Activated CD4-positive, alpha-beta memory T cell treated with anti-CD3 and anti-CD28 coated beads for 36 hours (primary cell): ENCODE data around the gene STX4. TPM values are rescaled to one million over a fixed set of nuclear protein-coding genes. Genes with fewer than 3 reads are reported as not detected.

Source experiments
- CTCF ChIA-PET: fragments of 350-600 bp; sonication (Branson Sonifier 250); formaldehyde crosslinking; loops from one replicate; lab custom pipeline; 2021; ENCODE audit warnings: antibody characterized with exemption, inconsistent platforms; lab: Charles Lee
- POLR2A ChIA-PET: fragments of 350-600 bp; sonication (Branson Sonifier 250); formaldehyde crosslinking; loops from one replicate; lab custom pipeline; 2021; ENCODE audit warnings: antibody characterized with exemption; lab: Charles Lee
- DNase-seq: peaks from one replicate; pipeline ENCODE4 v3.0.0-alpha.2; 2020
- H3K27ac Mint-ChIP-seq: one replicate; pipeline ENCODE4 v1.8.0; 2021; ENCODE audit warnings: mixed read lengths
- H3K27me3 Mint-ChIP-seq: one replicate; pipeline ENCODE4 v1.8.0; 2021; ENCODE audit warnings: mixed read lengths
- H3K36me3 Mint-ChIP-seq: one replicate; pipeline ENCODE4 v1.8.0; 2021; ENCODE audit warnings: mixed read lengths
- H3K4me1 Mint-ChIP-seq: one replicate; pipeline ENCODE4 v1.8.0; 2021; ENCODE audit warnings: low read depth, mixed read lengths
- H3K4me3 Mint-ChIP-seq: one replicate; pipeline ENCODE4 v1.8.0; 2021; ENCODE audit warnings: mild to moderate bottlenecking, mixed read lengths
- H3K9me3 Mint-ChIP-seq: one replicate; pipeline ENCODE4 v1.8.0; 2021; ENCODE audit warnings: mixed read lengths
- intact Hi-C: fragments of 100-400 bp; cut with micrococcal nuclease; formaldehyde crosslinking; loops from one replicate; pipeline ENCODE4 v1.15.1; 2023
- total RNA-seq, 2 experiments: library from RNA; stranded (reverse); gene quantifications; one replicate each; pipeline ENCODE4 v1.2.3, GENCODE V29; 2021

STX4 gene
- total RNA-seq, 2 experiments from 2014 or later = 46.7 to 46.8 TPM

GRCh38 chr16:31001507-31002249 lies 31.7 kb upstream of the STX4 start:
- CTCF ChIA-PET = no interaction called here

GRCh38 chr16:31002250-31002700 lies 31.1 kb upstream of the STX4 start:
- Mint-ChIP-seq H3K36me3 (no peaks in the 10 kb centered on the region), H3K27me3 (no peaks in the 10 kb centered on the region), H3K9me3 (no peaks in the 10 kb centered on the region), H3K4me3 (no peak overlapping the region), H3K4me1 (no peaks in the 10 kb centered on the region), H3K27ac (no peak overlapping the region)
- ChIA-PET POLR2A (no interaction called here), CTCF (interaction anchor here (0.7 to 1.4 kb wide), 2 partner anchors 17 to 19 kb away, joined by 3 read pairs; partner anchors contain the start of gene HSD3B7)
- DNase-seq = no peak
- intact Hi-C loops = no loop called here

More at GRCh38 chr16:31001507-31002249, 31.7 kb upstream of the STX4 start:
- H3K36me3 Mint-ChIP-seq = no peaks in the 10 kb centered on the region
- no peaks in the 10 kb centered on the region for H3K27me3 Mint-ChIP-seq
- no peak overlapping the region for H3K27ac Mint-ChIP-seq
- POLR2A ChIA-PET = no interaction called here
- H3K4me1 Mint-ChIP-seq = peaks cover 3% of the 10 kb centered on the region
- intact Hi-C loops = no loop called here
- DNase-seq = no peak
- no peaks in the 10 kb centered on the region for H3K9me3 Mint-ChIP-seq
- no peak overlapping the region for H3K4me3 Mint-ChIP-seq

GRCh38 chr16:31002862-31003341 lies 30.5 kb upstream of the STX4 start:
- ChIA-PET POLR2A (no interaction called here), CTCF (interaction anchor here (0.7 to 1.4 kb wide), 3 partner anchors 17 to 20 kb away, joined by 3 to 7 read pairs (median 3); partner anchors contain the start of gene HSD3B7)
- intact Hi-C loops = no loop called here
- Mint-ChIP-seq H3K9me3 (no peaks in the 10 kb centered on the region), H3K36me3 (no peaks in the 10 kb centered on the region), H3K4me1 (no peaks in the 10 kb centered on the region), H3K27me3 (no peaks in the 10 kb centered on the region), H3K27ac (no peak overlapping the region), H3K4me3 (no peak overlapping the region)
- no peak for DNase-seq

- POLR2A ChIA-PET = no interaction called here
- Mint-ChIP-seq H3K9me3 (no peaks in the 10 kb centered on the region), H3K27me3 (no peaks in the 10 kb centered on the region), H3K27ac (no peak overlapping the region), H3K4me3 (no peak overlapping the region), H3K36me3 (no peaks in the 10 kb centered on the region), H3K4me1 (no peaks in the 10 kb centered on the region)
- CTCF ChIA-PET = interaction anchor here (1.3 to 1.4 kb wide), 2 partner anchors 18 to 21 kb away, joined by 3 to 7 read pairs; partner anchors contain the start of gene HSD3B7
- intact Hi-C loops = no loop called here
- DNase-seq = no peak
Measured at GRCh38 chr16:31003744-31004143, 29.6 kb upstream of the STX4 start.

- Mint-ChIP-seq H3K4me1 (peaks cover under 1% of the 10 kb centered on the region), H3K36me3 (no peaks in the 10 kb centered on the region), H3K27me3 (no peaks in the 10 kb centered on the region), H3K4me3 (no peak overlapping the region), H3K9me3 (no peaks in the 10 kb centered on the region), H3K27ac (no peak overlapping the region)
- DNase-seq = no peak
- intact Hi-C loops = no loop called here
- ChIA-PET POLR2A (no interaction called here), CTCF (no interaction called here)
Measured at GRCh38 chr16:31004658-31005057, 28.7 kb upstream of the STX4 start.

GRCh38 chr16:31005350-31006085 lies 27.8 kb upstream of the STX4 start:
- intact Hi-C loops = no loop called here
- Mint-ChIP-seq H3K4me3 (no peak overlapping the region), H3K4me1 (peaks cover 5% of the 10 kb centered on the region), H3K27me3 (no peaks in the 10 kb centered on the region), H3K27ac (no peak overlapping the region), H3K9me3 (no peaks in the 10 kb centered on the region), H3K36me3 (no peaks in the 10 kb centered on the region)
- DNase-seq = no peak
- CTCF ChIA-PET = no interaction called here
- POLR2A ChIA-PET = no interaction called here

- ChIA-PET CTCF (no interaction called here), POLR2A (no interaction called here)
- no peak for DNase-seq
- H3K27ac Mint-ChIP-seq = no peak overlapping the region
- H3K27me3 Mint-ChIP-seq = peaks cover 3% of the 10 kb centered on the region
- peaks cover 8% of the 10 kb centered on the region for H3K4me1 Mint-ChIP-seq
- H3K9me3 Mint-ChIP-seq = no peaks in the 10 kb centered on the region
- no peaks in the 10 kb centered on the region for H3K36me3 Mint-ChIP-seq
- intact Hi-C loops = no loop called here
- H3K4me3 Mint-ChIP-seq = no peak overlapping the region
Measured at GRCh38 chr16:31006086-31006385, 27.3 kb upstream of the STX4 start.

GRCh38 chr16:31006589-31006988 lies 26.8 kb upstream of the STX4 start:
- CTCF ChIA-PET = no interaction called here
- Mint-ChIP-seq H3K27me3 (peaks cover 8% of the 10 kb centered on the region), H3K27ac (no peak overlapping the region), H3K4me3 (no peak overlapping the region), H3K4me1 (peaks cover 14% of the 10 kb centered on the region), H3K9me3 (no peaks in the 10 kb centered on the region), H3K36me3 (no peaks in the 10 kb centered on the region)
- intact Hi-C loops = no loop called here
- POLR2A ChIA-PET = no interaction called here
- no peak for DNase-seq

GRCh38 chr16:31007684-31008083 lies 25.7 kb upstream of the STX4 start:
- POLR2A ChIA-PET = no interaction called here
- CTCF ChIA-PET = no interaction called here
- Mint-ChIP-seq H3K27ac (no peak overlapping the region), H3K9me3 (no peaks in the 10 kb centered on the region), H3K36me3 (no peaks in the 10 kb centered on the region), H3K4me1 (peaks cover 14% of the 10 kb centered on the region), H3K27me3 (peaks cover 13% of the 10 kb centered on the region), H3K4me3 (no peak overlapping the region)
- DNase-seq = no peak
- intact Hi-C loops = no loop called here

GRCh38 chr16:31008149-31008548 lies 25.2 kb upstream of the STX4 start:
- no peak overlapping the region for H3K4me3 Mint-ChIP-seq
- no peak overlapping the region for H3K27ac Mint-ChIP-seq
- peaks cover 14% of the 10 kb centered on the region for H3K4me1 Mint-ChIP-seq
- ChIA-PET POLR2A (no interaction called here), CTCF (no interaction called here)
- DNase-seq = no peak
- no peaks in the 10 kb centered on the region for H3K9me3 Mint-ChIP-seq
- intact Hi-C loops = no loop called here
- peaks cover 13% of the 10 kb centered on the region for H3K27me3 Mint-ChIP-seq
- H3K36me3 Mint-ChIP-seq = no peaks in the 10 kb centered on the region

- no peak for DNase-seq
- no peak overlapping the region for H3K27ac Mint-ChIP-seq
- H3K4me3 Mint-ChIP-seq = no peak overlapping the region
- H3K9me3 Mint-ChIP-seq = no peaks in the 10 kb centered on the region
- ChIA-PET POLR2A (no interaction called here), CTCF (no interaction called here)
- intact Hi-C loops = no loop called here
- H3K36me3 Mint-ChIP-seq = no peaks in the 10 kb centered on the region
- peaks cover 14% of the 10 kb centered on the region for H3K4me1 Mint-ChIP-seq
- H3K27me3 Mint-ChIP-seq = peaks cover 14% of the 10 kb centered on the region
Measured at GRCh38 chr16:31008551-31008950, 24.8 kb upstream of the STX4 start.

GRCh38 chr16:31009120-31009519 lies 24.2 kb upstream of the STX4 start:
- Mint-ChIP-seq H3K27me3 (peaks cover 16% of the 10 kb centered on the region), H3K36me3 (no peaks in the 10 kb centered on the region), H3K9me3 (no peaks in the 10 kb centered on the region), H3K27ac (no peak overlapping the region), H3K4me3 (no peak overlapping the region), H3K4me1 (peaks cover 14% of the 10 kb centered on the region)
- ChIA-PET POLR2A (no interaction called here), CTCF (no interaction called here)
- intact Hi-C loops = no loop called here
- DNase-seq = no peak
